Measurements from ENCODE around the gene GALNTL6.

- TF ChIP-seq CTCF (conservative IDR thresholded peaks at IDR 0.05; ENCODE audit: low read length) (no peak), EZH2phosphoT487 (IDR thresholded peaks at IDR 0.05; ENCODE audit: borderline replicate concordance) (no peak)
Observed at GRCh38 chr4:172225457-172225856, 412.3 kb downstream of the GALNTL6 start.
